ENCODE results near the gene XPO1.

XPO1 gene

GRCh38 chr2:61431345-61431744 lies 106.8 kb downstream of the XPO1 start:
- DNase-seq (ENCODE audit: low spot score) = no peak

Data from COLO829 (cell line).